ENCODE results near the gene ETNPPL. TPM values are rescaled to one million over a fixed set of nuclear protein-coding genes. Genes with fewer than 3 reads are reported as not detected.

ETNPPL gene
- total and polyA plus RNA-seq, 4 donors: 0.08 TPM; not detected in 3

GRCh38 chr4:108700081-108700757 lies 62.6 kb downstream of the ETNPPL start:
- 18 to 37% methylated on average over 1 of the region's 1 CpG for WGBS, 2 donors
- Histone ChIP-seq H3K27me3 (ENCODE audit: control insufficient read depth in 3 of 3, insufficient read depth in 3 of 3, low read length in 2 of 3) (no peaks in the 10 kb centered on the region), H3K4me3 (no peak overlapping the region), H3K4me1 (ENCODE audit: control insufficient read depth in 5 of 5, insufficient read depth in 5 of 5, low read length in 5 of 5) (no peaks in the 10 kb centered on the region), H3K9me3 (ENCODE audit: control insufficient read depth in 4 of 4, insufficient read depth in 3 of 4, low read length in 3 of 4) (no peaks in the 10 kb centered on the region), H3K36me3 (ENCODE audit: control insufficient read depth in 4 of 4, insufficient read depth in 4 of 4, low read length in 4 of 4) (no peaks in the 10 kb centered on the region), H3K9ac (ENCODE audit: insufficient read depth in 1 of 2, low read length in 2 of 2) (no peak overlapping the region), H3K27ac (ENCODE audit: low read depth in 1 of 2, low read length in 1 of 2) (no peak overlapping the region)
- TF ChIP-seq, protein P1, sequence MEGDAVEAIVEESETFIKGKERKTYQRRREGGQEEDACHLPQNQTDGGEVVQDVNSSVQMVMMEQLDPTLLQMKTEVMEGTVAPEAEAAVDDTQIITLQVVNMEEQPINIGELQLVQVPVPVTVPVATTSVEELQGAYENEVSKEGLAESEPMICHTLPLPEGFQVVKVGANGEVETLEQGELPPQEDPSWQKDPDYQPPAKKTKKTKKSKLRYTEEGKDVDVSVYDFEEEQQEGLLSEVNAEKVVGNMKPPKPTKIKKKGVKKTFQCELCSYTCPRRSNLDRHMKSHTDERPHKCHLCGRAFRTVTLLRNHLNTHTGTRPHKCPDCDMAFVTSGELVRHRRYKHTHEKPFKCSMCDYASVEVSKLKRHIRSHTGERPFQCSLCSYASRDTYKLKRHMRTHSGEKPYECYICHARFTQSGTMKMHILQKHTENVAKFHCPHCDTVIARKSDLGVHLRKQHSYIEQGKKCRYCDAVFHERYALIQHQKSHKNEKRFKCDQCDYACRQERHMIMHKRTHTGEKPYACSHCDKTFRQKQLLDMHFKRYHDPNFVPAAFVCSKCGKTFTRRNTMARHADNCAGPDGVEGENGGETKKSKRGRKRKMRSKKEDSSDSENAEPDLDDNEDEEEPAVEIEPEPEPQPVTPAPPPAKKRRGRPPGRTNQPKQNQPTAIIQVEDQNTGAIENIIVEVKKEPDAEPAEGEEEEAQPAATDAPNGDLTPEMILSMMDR (IDR thresholded peaks at IDR 0.05; ENCODE audit: control extremely low read depth, extremely low read depth): no peak
- no peak for ATAC-seq (ENCODE audit: insufficient read depth, low FRiP score)
- DNase-seq: peak in 2 of 3 donors; percentile 15 to 16

DNA sequence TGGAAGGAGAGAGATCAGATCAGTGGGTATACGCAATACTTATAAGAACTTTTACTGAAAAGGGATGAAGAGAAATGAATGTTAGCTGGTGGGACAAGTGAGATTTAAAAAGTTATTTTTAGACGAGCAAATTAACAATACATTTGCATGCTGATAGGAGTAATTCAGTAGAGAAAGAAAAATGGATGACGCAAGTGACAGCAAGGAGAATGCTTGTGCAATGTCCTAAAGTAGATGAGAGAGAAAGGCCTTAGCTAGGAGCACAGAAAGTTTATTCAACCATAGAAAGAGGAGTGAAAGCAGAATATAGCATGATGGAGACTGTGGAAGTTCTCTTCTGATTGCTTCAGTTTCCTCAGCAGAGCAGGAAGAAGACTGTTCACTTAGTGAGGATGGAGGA lies 66.7 kb downstream of the ETNPPL start:
- Histone ChIP-seq H3K27me3 (ENCODE audit: control insufficient read depth in 3 of 3, insufficient read depth in 3 of 3, low read length in 2 of 3) (no peaks in the 10 kb centered on the region), H3K9me3 (ENCODE audit: control insufficient read depth in 4 of 4, insufficient read depth in 3 of 4, low read length in 3 of 4) (peaks cover 0 to 2% (median 0%) of the 10 kb centered on the region in 4 donors), H3K9ac (ENCODE audit: insufficient read depth in 1 of 2, low read length in 2 of 2) (no peak overlapping the region), H3K4me3 (no peak overlapping the region), H3K27ac (ENCODE audit: low read depth in 1 of 2, low read length in 1 of 2) (no peak overlapping the region), H3K36me3 (ENCODE audit: control insufficient read depth in 4 of 4, insufficient read depth in 4 of 4, low read length in 4 of 4) (no peaks in the 10 kb centered on the region), H3K4me1 (ENCODE audit: control insufficient read depth in 5 of 5, insufficient read depth in 5 of 5, low read length in 5 of 5) (no peaks in the 10 kb centered on the region)
- no peak for ATAC-seq (ENCODE audit: insufficient read depth, low FRiP score)
- no peak for DNase-seq
- TF ChIP-seq, protein P1 (IDR thresholded peaks at IDR 0.05; ENCODE audit: control extremely low read depth, extremely low read depth): no peak
- WGBS, 2 donors: 86 to 93% methylated on average over 3 of the region's 3 CpGs

- no peak overlapping the region for H3K4me3 ChIP-seq
- H3K9ac ChIP-seq (ENCODE audit: insufficient read depth in 1 of 2, low read length in 2 of 2): no peak overlapping the region
- H3K9me3 ChIP-seq (ENCODE audit: control insufficient read depth in 4 of 4, insufficient read depth in 3 of 4, low read length in 3 of 4): peaks cover 0 to 2% (median 0%) of the 10 kb centered on the region in 4 donors
- DNase-seq (no peak), ATAC-seq (ENCODE audit: insufficient read depth, low FRiP score) (no peak)
- H3K27ac ChIP-seq (ENCODE audit: low read depth in 1 of 2, low read length in 1 of 2): no peak overlapping the region
- no peaks in the 10 kb centered on the region for H3K27me3 ChIP-seq (ENCODE audit: control insufficient read depth in 3 of 3, insufficient read depth in 3 of 3, low read length in 2 of 3)
- 86 to 97% methylated on average over 1 of the region's 1 CpG for WGBS, 2 donors
- H3K4me1 ChIP-seq (ENCODE audit: control insufficient read depth in 5 of 5, insufficient read depth in 5 of 5, low read length in 5 of 5): no peaks in the 10 kb centered on the region
- H3K36me3 ChIP-seq (ENCODE audit: control insufficient read depth in 4 of 4, insufficient read depth in 4 of 4, low read length in 4 of 4): no peaks in the 10 kb centered on the region
- TF ChIP-seq, protein P1 (IDR thresholded peaks at IDR 0.05; ENCODE audit: control extremely low read depth, extremely low read depth): no peak
Observed at GRCh38 chr4:108695062-108695461, 67.8 kb downstream of the ETNPPL start.

GRCh38 chr4:108694423-108694822 lies 68.4 kb downstream of the ETNPPL start:
- ATAC-seq (ENCODE audit: insufficient read depth, low FRiP score) (no peak), DNase-seq (no peak)
- no peaks in the 10 kb centered on the region for H3K36me3 ChIP-seq (ENCODE audit: control insufficient read depth in 4 of 4, insufficient read depth in 4 of 4, low read length in 4 of 4)
- no peaks in the 10 kb centered on the region for H3K27me3 ChIP-seq (ENCODE audit: control insufficient read depth in 3 of 3, insufficient read depth in 3 of 3, low read length in 2 of 3)
- H3K4me3 ChIP-seq: no peak overlapping the region
- TF ChIP-seq, protein P1 (IDR thresholded peaks at IDR 0.05; ENCODE audit: control extremely low read depth, extremely low read depth): no peak
- no peaks in the 10 kb centered on the region for H3K4me1 ChIP-seq (ENCODE audit: control insufficient read depth in 5 of 5, insufficient read depth in 5 of 5, low read length in 5 of 5)
- H3K9ac ChIP-seq (ENCODE audit: insufficient read depth in 1 of 2, low read length in 2 of 2): no peak overlapping the region
- peaks cover 0 to 2% (median 0%) of the 10 kb centered on the region in 4 donors for H3K9me3 ChIP-seq (ENCODE audit: control insufficient read depth in 4 of 4, insufficient read depth in 3 of 4, low read length in 3 of 4)
- WGBS, 2 donors: 74 to 85% methylated on average over 3 of the region's 3 CpGs
- no peak overlapping the region for H3K27ac ChIP-seq (ENCODE audit: low read depth in 1 of 2, low read length in 1 of 2)
